GM12892 (cell line): ENCODE results near the gene AP3B2.

Source experiments
- POLR2AphosphoS5 ChIP-seq: IDR thresholded peaks from 2 replicates; pipeline ENCODE4 v1.6.1; 2011; ENCODE audit warnings: low read depth, low read length, control low read depth
- TAF1 ChIP-seq: IDR thresholded peaks from 2 replicates; pipeline ENCODE4 v1.6.1; 2011; ENCODE audit warnings: low read depth, mild to moderate bottlenecking, control low read depth, low read length, borderline replicate concordance

DNA sequence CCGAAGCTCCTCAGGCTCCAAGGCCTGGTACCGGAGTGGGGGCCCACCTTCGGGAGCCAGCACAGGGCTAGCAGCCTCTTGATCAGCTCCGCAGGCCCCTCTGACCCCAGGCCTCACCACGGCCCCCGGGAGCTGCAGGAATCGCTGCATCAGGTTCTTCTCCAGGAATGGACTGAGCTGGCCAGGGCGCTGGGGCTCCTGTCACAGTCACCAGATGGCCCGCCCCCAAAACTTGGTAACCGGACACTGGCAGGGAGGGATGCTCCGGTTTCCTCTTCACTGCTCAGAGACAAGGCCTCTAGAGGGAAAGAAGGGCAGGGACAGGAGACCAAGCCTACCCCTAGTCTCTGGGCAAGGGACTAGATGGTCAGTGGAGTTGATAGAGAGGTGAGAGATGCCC is 9.9 kb downstream of the AP3B2 start:
- TF ChIP-seq TAF1 (no peak), POLR2AphosphoS5 (no peak)
